ENCODE results near the gene GMPS.

Gene GMPS

DNA sequence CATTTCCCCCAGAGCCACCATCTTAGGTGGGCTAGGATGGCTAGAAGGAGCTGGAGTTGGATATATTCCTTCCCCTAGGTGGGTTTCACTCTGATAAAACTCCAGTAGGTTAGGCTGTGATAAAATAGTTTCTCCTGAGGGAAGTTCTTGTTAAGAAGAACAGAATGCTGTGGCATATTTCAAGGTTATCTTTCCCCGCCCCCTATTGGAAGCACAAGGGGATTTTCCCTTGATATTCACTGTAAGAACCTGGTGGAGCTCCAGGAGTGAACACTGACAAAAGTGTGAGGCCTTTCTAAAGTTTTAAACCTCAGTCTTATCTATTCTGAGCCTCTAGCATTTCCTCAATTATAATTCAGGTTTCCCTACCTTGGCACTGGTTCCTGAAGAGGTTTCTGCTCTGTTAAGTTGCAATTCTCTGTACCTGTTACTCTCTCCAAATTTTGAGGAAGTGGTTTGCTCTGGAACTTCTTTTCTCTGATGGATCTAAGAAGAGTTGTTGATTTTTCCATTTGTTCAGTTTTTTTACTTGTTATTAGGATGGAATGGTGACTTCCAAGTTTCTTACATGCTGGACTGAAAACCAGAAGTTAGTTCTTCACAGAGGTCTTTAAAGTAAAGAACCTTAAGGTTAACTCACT, 113.5 kb downstream of the GMPS start:
- intact Hi-C loops (cut with DNase I): no loop called here
- no peak for DNase-seq

DNA sequence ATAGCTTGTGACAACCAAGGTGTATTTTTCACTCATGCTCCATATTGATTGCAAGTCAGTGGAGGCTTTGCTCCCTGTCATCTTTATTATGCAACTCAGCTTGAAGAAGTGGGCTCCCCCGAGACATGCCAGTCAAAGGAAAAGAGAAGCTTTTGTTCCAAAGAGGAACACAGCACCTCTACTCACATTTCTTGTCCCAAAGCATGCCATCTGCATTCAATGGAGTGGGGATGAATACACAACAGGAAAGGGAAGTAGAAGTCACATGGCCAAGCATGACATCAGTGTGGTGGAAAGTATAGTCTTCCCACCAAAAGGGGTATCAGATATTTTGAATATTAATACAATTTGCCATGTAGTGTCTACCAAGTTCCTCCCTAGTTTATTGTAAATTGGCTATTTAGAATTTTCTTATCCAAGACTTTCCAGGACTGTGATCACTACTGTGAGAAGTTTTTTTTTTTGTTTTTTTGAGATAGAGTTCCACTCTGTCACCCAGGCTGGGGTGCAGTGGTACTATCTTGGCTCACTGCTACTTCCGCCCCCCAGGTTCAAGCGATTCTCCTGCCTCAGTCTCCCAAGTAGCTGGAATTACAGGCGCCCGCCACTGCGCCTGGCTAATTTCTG, 114.5 kb downstream of the GMPS start:
- DNase-seq: no peak
- intact Hi-C loops (cut with DNase I): no loop called here

- intact Hi-C loops (cut with DNase I): no loop called here
- DNase-seq: no peak
These were observed 119.1 kb downstream of the GMPS start for GRCh38 chr3:155989536-155989935.

DNA sequence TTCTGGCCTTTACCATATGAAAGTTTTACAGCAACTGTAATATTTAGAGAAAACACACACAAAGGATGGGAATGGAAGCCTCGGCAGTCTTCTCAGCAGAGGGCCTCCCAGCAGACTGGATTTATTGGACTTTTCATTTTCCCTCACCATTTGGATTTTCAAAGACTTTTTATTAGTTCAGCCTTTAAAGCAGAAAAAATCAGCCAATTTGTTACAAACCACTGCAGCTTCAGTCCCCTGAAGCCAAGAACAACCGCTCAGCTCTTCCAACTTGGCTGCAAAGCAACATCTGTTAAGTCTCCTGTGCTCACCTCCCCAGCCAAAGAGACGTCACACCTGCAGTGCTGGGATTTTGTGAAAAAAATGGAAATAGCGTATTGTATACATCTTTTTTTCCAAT, 120.8 kb downstream of the GMPS start:
- intact Hi-C loops (cut with DNase I): no loop called here
- DNase-seq: no peak

DNA sequence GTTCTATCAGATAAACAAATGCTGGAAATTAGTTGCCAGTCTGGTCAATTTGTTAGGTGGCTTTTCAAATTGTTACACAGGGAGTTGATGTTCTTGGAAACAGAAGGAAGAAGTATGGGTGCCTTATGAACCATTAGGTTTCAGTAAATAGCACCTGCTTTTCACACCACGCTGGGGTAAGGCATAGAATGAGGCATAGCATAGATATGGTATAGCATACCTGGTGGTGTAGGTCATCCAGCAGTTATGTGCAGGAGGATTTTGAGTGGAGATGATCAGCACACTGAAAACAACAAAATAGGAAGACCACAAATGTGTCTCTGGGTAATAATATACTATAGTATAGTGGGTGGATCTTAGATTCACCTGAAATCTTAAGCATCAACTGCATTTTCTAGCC, 121.4 kb downstream of the GMPS start:
- no peak for DNase-seq
- intact Hi-C loops (cut with DNase I): no loop called here
